ENCODE measurements around the gene IL9R.
"Not testable (repeated sequence)": the region's sequence is repeated elsewhere in the genome, so short reads cannot be mapped to it uniquely, and the experiment has no call there.

The IL9R gene

GRCh38 chrX:156028653-156029237, 31.2 kb downstream of the IL9R start:
- in situ Hi-C loops (cut with HindIII; ENCODE audit: low sequenced_read_pairs): not testable (repeated sequence)

DNA sequence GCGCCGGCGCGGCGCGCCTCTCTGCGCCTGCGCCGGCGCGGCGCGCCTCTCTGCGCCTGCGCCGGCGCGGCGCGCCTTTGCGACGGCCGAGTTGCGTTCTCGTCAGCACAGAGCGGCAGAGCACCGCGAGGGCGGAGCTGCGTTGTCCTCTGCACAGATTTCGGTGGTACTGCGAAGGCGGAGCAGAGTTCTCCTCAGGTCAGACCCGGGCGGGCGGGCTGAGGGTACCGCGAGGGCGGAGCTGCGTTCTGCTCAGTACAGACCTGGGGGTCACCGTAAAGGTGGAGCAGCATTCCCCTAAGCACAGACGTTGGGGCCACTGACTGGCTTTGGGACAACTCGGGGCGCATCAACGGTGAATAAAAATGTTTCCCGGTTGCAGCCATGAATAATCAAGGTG, 31.8 kb downstream of the IL9R start:
- in situ Hi-C loops (cut with HindIII; ENCODE audit: low sequenced_read_pairs): not testable (repeated sequence)

DNA sequence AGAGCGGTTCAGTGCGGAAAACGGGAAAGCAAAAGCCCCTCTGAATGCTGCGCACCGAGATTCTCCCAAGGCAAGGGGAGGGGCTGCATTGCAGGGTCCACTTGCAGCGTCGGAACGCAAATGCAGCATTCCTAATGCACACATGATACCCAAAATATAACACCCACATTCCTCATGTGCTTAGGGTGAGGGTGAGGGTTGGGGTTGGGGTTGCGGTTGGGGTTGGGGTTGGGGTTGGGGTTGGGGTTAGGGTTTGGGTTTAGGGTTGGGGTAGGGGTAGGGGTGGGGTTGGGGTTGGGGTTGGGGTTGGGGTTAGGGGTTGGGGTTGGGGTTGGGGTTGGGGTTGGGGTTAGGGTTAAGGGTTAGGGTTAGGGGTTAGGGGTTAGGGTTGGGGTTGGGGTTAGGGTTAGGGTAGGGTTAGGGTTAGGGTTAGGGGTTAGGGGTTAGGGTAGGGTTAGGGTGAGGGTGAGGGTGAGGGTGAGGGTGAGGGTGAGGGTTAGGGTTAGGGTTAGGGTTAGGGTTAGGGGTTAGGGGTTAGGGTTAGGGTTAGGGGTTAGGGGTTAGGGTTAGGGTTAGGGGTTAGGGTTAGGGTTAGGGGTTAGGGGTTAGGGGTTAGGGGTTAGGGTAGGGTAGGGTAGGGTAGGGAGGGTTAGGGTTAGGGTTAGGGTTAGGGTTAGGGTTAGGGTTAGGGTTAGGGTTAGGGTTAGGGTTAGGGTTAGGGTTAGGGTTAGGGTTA, 32.4 kb downstream of the IL9R start:
- in situ Hi-C loops (cut with HindIII; ENCODE audit: low sequenced_read_pairs): not testable (repeated sequence)

DNA sequence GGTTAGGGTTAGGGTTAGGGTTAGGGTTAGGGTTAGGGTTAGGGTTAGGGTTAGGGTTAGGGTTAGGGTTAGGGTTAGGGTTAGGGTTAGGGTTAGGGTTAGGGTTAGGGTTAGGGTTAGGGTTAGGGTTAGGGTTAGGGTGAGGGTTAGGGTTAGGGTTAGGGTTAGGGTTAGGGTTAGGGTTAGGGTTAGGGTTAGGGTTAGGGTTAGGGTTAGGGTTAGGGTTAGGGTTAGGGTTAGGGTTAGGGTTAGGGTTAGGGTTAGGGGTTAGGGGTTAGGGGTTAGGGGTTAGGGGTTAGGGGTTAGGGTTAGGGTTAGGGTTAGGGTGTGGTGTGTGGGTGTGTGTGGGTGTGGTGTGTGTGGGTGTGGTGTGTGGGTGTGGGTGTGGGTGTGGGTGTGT, 33.0 kb downstream of the IL9R start:
- in situ Hi-C loops (cut with HindIII; ENCODE audit: low sequenced_read_pairs): not testable (repeated sequence)
